Central memory CD8-positive, alpha-beta T cell (primary cell): ENCODE data around the gene STEAP3.

ENCODE experiments used
- ATAC-seq: fragments of 150-1000 bp; cut with Tn5 transposase; replicated peaks from 2 replicates; pipeline ENCODE4 v1.10.0; 2022; ENCODE audit warnings: mild to moderate bottlenecking, moderate FRiP score, moderate number of reproducible peaks; ENCODE audit not compliant: poor library complexity, severe bottlenecking; ENCODE audit errors: extremely low read depth
- DNase-seq, 2 donors: peaks; one replicate each; pipeline ENCODE4 v3.0.0; 2021; ENCODE audit warnings: low spot score in 2 of 2
- H3K27ac Mint-ChIP-seq: one replicate; pipeline ENCODE4 v1.8.0; 2022; ENCODE audit warnings: low read depth, mild to moderate bottlenecking, moderate library complexity, mixed read lengths
- H3K27me3 Mint-ChIP-seq: one replicate; pipeline ENCODE4 v1.8.0; 2022; ENCODE audit warnings: mixed read lengths
- H3K36me3 Mint-ChIP-seq: one replicate; pipeline ENCODE4 v1.8.0; 2022; ENCODE audit warnings: mild to moderate bottlenecking, moderate library complexity, mixed read lengths; ENCODE audit not compliant: insufficient read depth
- H3K4me1 Mint-ChIP-seq: one replicate; pipeline ENCODE4 v1.8.0; 2022; ENCODE audit warnings: mixed read lengths
- H3K4me3 Mint-ChIP-seq: one replicate; pipeline ENCODE4 v1.8.0; 2022; ENCODE audit warnings: mild to moderate bottlenecking, moderate library complexity, mixed read lengths
- H3K9me3 Mint-ChIP-seq: one replicate; pipeline ENCODE4 v1.8.0; 2022; ENCODE audit warnings: mixed read lengths

STEAP3 gene, protein sequence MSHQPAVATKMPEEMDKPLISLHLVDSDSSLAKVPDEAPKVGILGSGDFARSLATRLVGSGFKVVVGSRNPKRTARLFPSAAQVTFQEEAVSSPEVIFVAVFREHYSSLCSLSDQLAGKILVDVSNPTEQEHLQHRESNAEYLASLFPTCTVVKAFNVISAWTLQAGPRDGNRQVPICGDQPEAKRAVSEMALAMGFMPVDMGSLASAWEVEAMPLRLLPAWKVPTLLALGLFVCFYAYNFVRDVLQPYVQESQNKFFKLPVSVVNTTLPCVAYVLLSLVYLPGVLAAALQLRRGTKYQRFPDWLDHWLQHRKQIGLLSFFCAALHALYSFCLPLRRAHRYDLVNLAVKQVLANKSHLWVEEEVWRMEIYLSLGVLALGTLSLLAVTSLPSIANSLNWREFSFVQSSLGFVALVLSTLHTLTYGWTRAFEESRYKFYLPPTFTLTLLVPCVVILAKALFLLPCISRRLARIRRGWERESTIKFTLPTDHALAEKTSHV

DNA sequence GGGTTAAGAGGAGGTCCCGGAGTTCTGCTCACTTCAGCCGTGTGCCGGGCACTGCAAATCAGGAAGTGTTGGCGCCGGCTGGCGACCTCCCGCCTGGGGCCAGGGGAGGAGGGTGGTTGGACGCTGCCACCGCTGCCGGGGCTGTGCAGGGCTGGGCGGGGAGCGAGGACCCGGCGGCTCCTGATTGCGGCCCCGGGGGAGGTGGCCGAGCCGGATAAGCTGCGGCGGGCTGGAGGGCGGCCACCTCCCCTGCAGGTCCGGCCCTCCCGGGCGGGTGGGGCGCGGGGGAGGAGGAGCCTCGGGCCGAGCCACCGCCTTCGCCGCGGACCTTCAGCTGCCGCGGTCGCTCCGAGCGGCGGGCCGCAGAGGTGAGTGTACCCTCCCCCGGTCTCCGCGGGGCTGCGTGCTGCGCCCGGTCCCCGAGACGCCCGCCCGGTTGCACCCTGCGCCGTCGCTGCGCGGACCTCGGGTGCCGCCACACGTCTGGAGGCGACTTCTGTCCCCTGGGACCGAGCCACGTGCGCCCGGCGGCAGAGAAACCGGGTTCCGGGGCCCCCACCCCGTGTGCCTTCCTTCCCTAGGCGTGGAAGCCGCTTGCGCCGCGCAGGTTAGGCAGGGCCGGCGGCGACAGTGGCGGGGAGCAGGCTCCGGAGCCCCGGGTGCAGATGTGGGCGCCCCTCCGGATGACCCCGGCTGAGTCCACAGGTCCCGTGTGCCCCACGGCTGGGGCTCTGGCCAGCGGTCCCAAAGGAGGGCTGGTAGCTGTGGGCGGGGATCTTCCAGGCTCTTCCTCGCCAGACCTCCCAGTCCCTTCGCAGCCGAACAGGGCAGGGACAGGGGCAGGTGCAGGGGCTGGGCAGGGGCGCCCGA lies at the start of gene STEAP3:
Gene STEAP3, plus strand, starts transcription at position 314 of the 870 bp plus-strand sequence. CDS start 7,179 bp downstream, outside the sequence.
- H3K4me1 Mint-ChIP-seq: no peaks in the 10 kb centered on the region
- no peak for DNase-seq
- peak within 1 kb of the TSS; percentile 55 for H3K4me3 Mint-ChIP-seq
- no peaks in the 10 kb centered on the region for H3K9me3 Mint-ChIP-seq
- ATAC-seq: peak; percentile 28
- no peaks in the 10 kb centered on the region for H3K36me3 Mint-ChIP-seq
- H3K27me3 Mint-ChIP-seq: peaks cover 71% of the 10 kb centered on the region
- no peak within 1 kb of the TSS for H3K27ac Mint-ChIP-seq

DNA sequence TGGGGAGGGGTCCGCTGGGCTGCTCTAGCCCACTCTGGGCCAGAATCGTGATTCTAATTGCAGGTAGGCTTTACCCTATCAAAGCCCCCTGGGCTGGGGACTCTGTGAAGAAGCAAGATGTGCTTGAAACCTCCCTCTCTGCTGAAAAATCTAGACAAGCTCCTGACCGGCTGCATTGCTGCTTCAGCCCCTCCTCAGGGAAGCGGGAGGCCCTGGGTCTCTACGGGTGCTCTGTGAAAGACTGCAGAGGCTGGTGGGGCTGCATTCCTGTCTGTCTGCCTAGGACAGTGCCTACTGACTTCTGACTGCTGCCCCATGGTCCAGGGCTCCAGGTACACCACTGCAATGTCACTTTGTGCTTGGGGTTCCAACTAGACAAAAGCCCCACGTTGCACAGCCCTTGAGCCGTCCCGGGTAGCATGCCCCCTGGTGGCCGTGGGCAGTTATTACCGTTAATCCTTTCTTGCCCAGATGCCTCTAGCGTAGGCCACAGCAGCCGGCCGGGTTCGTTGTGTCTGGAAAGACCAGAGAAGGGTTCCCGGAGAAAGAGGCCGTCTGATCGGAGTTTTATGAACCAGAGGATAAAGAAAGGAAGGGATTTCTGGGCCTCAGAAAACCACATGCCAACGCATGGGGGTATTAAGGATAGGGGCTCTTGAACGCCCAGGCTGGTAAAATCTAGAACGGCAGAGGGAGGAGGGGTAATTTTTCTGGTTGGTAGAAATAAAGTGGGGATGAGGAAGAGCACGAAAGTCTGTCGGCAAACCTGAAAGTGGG lies 49.2 kb upstream of the STEAP3 start:
- Mint-ChIP-seq H3K9me3 (no peaks in the 10 kb centered on the region), H3K4me1 (no peaks in the 10 kb centered on the region), H3K27ac (no peak overlapping the region), H3K36me3 (no peaks in the 10 kb centered on the region), H3K4me3 (no peak overlapping the region), H3K27me3 (peaks cover 16% of the 10 kb centered on the region)
- DNase-seq: peak; percentile 11 to 22
- ATAC-seq: no peak

DNA sequence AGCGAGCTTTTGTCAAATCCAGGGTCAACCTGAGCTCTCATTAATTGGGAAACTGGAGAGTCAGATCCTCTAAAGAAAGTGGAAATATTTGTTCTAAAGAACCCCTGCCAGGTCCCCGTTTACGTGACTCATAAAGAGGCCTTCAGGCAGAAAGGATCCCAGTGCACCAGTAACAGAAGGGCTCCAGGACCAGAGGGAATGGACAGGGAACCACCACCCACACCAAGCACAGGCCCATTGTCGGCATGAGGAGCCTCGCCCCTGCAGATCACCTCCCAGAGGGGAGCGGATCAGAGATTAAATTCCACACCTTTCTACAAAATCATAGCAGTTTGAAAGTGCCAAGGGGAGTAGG lies 48.7 kb upstream of the STEAP3 start:
- Mint-ChIP-seq H3K4me1 (no peaks in the 10 kb centered on the region), H3K27me3 (peaks cover 13% of the 10 kb centered on the region), H3K36me3 (no peaks in the 10 kb centered on the region), H3K9me3 (no peaks in the 10 kb centered on the region), H3K4me3 (no peak overlapping the region), H3K27ac (no peak overlapping the region)
- ATAC-seq (no peak), DNase-seq (no peak)

DNA sequence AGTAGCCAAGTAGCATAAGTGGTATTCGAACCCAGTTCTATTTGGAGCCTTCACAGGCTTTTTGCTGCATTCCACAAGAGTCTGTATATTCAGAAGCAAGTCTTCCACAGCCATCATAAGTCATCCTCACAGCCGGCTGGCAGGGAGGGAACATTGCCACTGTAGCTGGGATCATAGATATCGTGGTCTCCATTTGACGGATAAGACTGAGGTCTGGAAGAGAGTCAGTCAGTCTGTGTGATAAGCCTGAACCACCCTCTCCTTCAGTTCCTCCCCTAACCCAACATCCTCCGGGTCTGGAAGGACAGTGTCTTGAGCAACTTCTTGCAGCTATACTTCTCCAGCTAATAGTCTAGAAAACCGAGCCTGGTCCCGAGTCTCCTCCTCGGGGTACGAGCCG lies 48.1 kb upstream of the STEAP3 start:
- no peaks in the 10 kb centered on the region for H3K9me3 Mint-ChIP-seq
- no peak overlapping the region for H3K27ac Mint-ChIP-seq
- peaks cover 13% of the 10 kb centered on the region for H3K27me3 Mint-ChIP-seq
- H3K4me1 Mint-ChIP-seq: no peaks in the 10 kb centered on the region
- no peak for DNase-seq
- ATAC-seq: no peak
- no peak overlapping the region for H3K4me3 Mint-ChIP-seq
- no peaks in the 10 kb centered on the region for H3K36me3 Mint-ChIP-seq

DNA sequence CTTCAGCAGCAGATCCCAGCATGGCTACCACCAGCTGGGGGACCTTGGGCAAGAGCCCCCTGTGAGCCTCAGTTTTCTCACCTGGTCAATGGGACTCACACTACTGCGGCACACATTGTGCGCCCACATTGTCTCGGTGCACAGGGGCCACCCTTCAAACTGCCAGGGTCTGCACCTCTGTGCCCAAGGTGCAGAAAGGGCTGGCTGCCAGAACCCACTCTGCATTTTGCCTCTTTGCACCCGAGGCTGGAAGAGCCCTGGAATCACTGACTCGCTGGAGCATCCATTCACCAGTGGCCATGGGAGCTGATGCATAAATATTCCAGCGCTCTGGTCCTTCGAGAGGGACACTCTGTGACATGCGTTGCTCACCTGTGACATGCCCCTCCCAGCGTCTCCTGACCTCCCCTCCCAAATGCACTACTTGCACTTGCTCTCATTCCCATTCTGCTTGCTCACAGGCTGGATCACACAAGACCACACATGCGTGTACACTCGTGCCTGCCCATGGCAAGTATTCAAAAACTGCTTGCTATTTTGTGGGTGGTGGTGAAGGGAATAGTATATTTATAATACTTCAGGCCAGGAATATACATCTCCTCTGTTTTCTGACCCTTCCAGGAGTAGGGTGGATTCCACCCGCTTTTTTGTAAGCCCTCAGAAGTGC lies 46.3 kb upstream of the STEAP3 start:
- no peak overlapping the region for H3K27ac Mint-ChIP-seq
- ATAC-seq (no peak), DNase-seq (no peak)
- H3K36me3 Mint-ChIP-seq: no peaks in the 10 kb centered on the region
- H3K4me1 Mint-ChIP-seq: no peaks in the 10 kb centered on the region
- H3K4me3 Mint-ChIP-seq: no peak overlapping the region
- H3K9me3 Mint-ChIP-seq: no peaks in the 10 kb centered on the region
- peaks cover 13% of the 10 kb centered on the region for H3K27me3 Mint-ChIP-seq

DNA sequence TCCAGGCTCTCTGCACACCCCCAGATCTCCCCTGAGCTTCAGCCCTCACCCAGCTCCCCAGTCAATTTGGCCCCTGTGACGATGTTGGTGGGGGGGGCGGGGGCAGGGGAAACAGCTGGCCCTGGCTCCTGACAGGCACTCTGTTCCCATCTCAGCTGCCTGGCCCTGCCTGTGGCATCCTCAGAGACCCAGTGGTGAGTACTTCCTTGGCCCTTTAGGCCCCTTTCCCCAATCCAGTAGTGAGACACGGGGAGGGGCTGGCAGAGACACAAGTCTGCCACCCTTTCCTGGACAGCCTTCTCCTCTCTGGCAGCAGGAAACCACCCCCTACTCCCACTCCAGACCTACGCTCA lies 45.8 kb upstream of the STEAP3 start:
- Mint-ChIP-seq H3K9me3 (no peaks in the 10 kb centered on the region), H3K36me3 (no peaks in the 10 kb centered on the region), H3K4me1 (no peaks in the 10 kb centered on the region), H3K27ac (no peak overlapping the region), H3K27me3 (peaks cover 13% of the 10 kb centered on the region), H3K4me3 (no peak overlapping the region)
- ATAC-seq (no peak), DNase-seq (no peak)

DNA sequence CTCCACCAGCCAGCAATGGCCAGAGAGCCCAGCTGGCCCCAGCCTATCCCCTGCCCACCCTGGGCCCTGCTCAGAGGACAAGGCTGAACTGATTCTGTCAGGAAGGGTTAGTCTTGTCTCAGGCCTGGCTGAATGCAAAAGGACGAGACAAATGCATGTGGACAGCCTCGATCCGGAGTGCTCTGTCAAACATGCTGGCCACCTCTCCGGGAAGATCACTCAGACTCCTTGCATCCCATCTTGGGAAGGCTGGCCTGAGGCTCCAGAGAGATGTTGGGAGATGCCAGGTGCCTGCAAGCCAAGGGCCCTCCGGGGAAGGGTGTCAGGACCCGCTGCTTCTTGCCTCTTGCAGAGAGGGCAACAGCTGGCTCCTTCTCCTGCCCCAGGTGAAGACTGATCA lies 44.9 kb upstream of the STEAP3 start:
- Mint-ChIP-seq H3K4me3 (no peak overlapping the region), H3K36me3 (no peaks in the 10 kb centered on the region), H3K27ac (no peak overlapping the region), H3K9me3 (no peaks in the 10 kb centered on the region), H3K27me3 (peaks cover 13% of the 10 kb centered on the region), H3K4me1 (no peaks in the 10 kb centered on the region)
- no peak for ATAC-seq
- no peak for DNase-seq

DNA sequence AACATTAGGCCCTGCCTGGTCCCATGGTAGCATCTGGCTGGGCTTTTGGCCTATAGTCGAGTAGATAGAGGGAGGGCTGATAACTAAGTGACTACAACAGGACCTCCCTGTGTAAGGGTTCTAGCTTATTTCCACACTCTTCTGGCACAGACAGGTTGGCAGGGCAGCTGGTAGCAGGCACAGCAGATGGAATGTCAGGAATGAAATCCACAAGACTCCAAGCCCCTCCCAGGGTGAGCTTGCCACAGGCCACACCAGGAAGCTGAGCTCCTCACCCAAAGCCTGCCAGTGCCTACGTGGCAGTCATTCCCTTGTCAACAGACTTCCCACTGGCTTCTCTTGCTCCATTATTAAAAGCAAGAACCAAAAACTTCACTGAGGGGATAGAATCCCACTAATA lies 44.4 kb upstream of the STEAP3 start:
- DNase-seq (no peak), ATAC-seq (no peak)
- Mint-ChIP-seq H3K9me3 (no peaks in the 10 kb centered on the region), H3K4me1 (no peaks in the 10 kb centered on the region), H3K27ac (no peak overlapping the region), H3K36me3 (no peaks in the 10 kb centered on the region), H3K4me3 (no peak overlapping the region), H3K27me3 (peaks cover 13% of the 10 kb centered on the region)

DNA sequence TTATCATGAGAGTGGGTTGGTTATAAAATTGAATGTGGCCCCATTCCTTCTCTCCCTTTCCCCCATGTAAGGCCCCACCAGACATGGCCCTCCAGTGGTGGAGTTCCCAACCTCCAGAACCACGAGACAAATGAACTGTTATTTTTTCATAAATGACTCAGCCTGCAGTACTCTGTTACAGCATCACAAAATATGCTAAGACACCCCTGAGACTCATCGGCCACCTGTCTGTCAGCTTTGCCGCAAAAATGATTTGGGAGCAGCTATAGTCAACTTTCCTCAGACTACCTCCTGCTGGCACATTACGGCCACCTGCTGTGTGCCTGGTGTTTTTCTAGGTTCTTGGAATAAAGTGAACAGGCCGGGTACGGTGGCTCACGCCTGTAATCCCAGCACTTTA lies 43.6 kb upstream of the STEAP3 start:
- Mint-ChIP-seq H3K4me3 (no peak overlapping the region), H3K4me1 (no peaks in the 10 kb centered on the region), H3K27ac (no peak overlapping the region), H3K27me3 (peaks cover 13% of the 10 kb centered on the region), H3K36me3 (no peaks in the 10 kb centered on the region), H3K9me3 (no peaks in the 10 kb centered on the region)
- DNase-seq: no peak
- no peak for ATAC-seq

DNA sequence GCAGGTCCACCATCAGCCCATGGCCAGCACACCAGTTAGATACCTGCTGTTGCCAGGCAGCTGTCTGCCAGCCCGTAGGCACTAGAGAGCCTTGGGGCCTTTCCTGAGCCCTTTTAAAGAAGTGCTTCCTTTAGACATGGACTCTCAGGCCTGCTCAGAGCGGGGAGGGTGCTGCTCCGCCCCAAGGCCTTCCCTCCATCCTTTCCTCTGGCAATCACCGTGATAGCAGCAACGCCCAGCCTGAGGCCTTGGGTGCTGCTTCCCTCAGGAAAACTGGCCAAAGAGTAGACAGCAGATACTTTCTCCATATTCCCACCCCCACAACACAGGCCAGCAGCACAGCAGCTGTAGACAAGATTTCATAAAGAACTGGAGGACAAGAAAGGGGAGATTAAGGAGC lies 42.7 kb upstream of the STEAP3 start:
- no peaks in the 10 kb centered on the region for H3K36me3 Mint-ChIP-seq
- H3K4me3 Mint-ChIP-seq: no peak overlapping the region
- H3K9me3 Mint-ChIP-seq: no peaks in the 10 kb centered on the region
- peaks cover 13% of the 10 kb centered on the region for H3K27me3 Mint-ChIP-seq
- DNase-seq: no peak
- no peak overlapping the region for H3K27ac Mint-ChIP-seq
- ATAC-seq: no peak
- no peaks in the 10 kb centered on the region for H3K4me1 Mint-ChIP-seq

DNA sequence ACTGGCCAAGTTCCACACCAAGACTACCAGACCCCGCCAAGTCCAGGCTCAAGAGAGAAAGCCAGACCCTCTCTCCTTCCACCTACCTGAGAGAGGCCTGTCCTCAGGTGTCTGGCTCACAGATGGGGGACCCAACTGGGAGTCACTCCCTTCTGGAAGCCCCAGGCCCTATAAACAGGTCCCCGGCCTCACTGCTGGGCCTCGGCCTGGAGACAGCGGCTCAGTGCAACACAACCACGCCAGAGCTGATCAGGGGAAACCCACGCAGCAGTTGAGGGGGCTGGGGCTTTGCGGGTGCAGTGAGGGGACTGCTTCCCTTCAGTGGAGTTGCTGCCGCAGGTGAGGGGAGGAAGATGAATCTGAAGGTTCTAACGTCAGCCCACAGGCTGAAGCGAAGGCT lies 42.2 kb upstream of the STEAP3 start:
- Mint-ChIP-seq H3K4me3 (no peak overlapping the region), H3K4me1 (no peaks in the 10 kb centered on the region), H3K9me3 (no peaks in the 10 kb centered on the region), H3K27ac (no peak overlapping the region), H3K27me3 (peaks cover 13% of the 10 kb centered on the region), H3K36me3 (no peaks in the 10 kb centered on the region)
- ATAC-seq (no peak), DNase-seq (no peak)

DNA sequence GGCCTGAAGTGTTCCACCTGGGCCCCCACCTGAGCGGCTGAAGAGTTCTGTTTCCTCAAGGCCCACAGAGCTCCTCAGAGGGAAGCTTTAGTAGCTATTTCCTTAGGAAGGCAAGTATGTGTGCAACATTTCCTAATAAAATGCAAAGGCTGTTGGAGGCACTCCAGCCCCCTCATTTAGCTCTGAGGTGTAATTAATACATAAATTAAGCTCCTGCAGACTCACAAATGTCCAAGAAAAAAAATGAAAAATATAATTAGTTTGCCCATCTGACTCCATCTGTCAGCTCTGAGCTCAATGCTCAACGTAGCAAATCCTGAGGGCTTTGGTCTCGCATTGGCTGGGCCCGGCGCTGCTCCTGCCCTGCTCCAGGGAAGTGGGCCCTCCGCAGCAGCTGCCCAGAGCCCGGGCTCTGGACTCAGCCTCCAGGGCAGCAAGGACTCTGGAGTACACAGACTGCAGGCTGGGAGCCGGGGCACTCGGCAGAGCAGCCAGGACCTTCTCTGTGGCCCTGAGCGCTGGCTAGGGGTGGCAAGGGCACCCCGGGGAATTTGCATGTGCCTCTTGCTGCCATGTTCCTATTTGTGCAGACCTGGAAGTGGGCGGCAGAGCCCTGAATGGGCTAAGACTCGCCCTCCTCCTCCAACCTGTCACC lies 41.7 kb upstream of the STEAP3 start:
- no peak overlapping the region for H3K4me3 Mint-ChIP-seq
- peaks cover 13% of the 10 kb centered on the region for H3K27me3 Mint-ChIP-seq
- H3K27ac Mint-ChIP-seq: no peak overlapping the region
- ATAC-seq: no peak
- no peak for DNase-seq
- no peaks in the 10 kb centered on the region for H3K4me1 Mint-ChIP-seq
- H3K36me3 Mint-ChIP-seq: no peaks in the 10 kb centered on the region
- H3K9me3 Mint-ChIP-seq: no peaks in the 10 kb centered on the region
